Adrenal gland (tissue), 12 donors: ENCODE data around the gene TGM4. TPM values are rescaled to one million over a fixed set of nuclear protein-coding genes. Genes with fewer than 3 reads are reported as not detected.

Experiments used
- DNase-seq, 7 donors: peaks; one replicate each; pipeline ENCODE4 v3.0.0-alpha.2; 2019 to 2020
- H3K27ac ChIP-seq, 5 donors: fragments of 200-600 bp; sonication (generic) in 4 of 5; 1 replicate in 3 of 5; 2 replicates in 2 of 5; pipeline versions ENCODE4 v1.5.1 to v1.8.0; 2016 to 2020; ENCODE audit warnings: mild to moderate bottlenecking in 1 of 5
- H3K27me3 ChIP-seq: fragments of 200-600 bp; 2 replicates; pipeline ENCODE4 v1.8.0; 2021
- H3K36me3 ChIP-seq, 2 donors: fragments of 200-600 bp; replicated peaks in 1 of 2; 1 replicate in 1 of 2; 2 replicates in 1 of 2; pipeline versions ENCODE4 v1.5.1 to v1.8.0; 2018 to 2022
- H3K4me1 ChIP-seq, 2 donors: fragments of 200-600 bp; replicated peaks in 1 of 2; 1 replicate in 1 of 2; 2 replicates in 1 of 2; pipeline versions ENCODE4 v1.5.1 to v1.8.0; 2018 to 2021
- H3K4me3 ChIP-seq, 4 donors: fragments of 200-600 bp; sonication (generic) in 3 of 4; one replicate each; pipeline ENCODE4 v1.5.1; 2016 to 2018
- H3K9me3 ChIP-seq, 3 donors: fragments of 200-600 bp; sonication (generic) in 1 of 3; replicated peaks in 1 of 3; 1 replicate in 2 of 3; 2 replicates in 1 of 3; pipeline versions ENCODE4 v1.5.1 to v1.8.0; 2016 to 2021
- CTCF ChIP-seq, 6 experiments: fragments of 450-650 bp in 4 of 6; fragments of 200-600 bp in 2 of 6; sonication (generic) in 1 of 6; IDR thresholded peaks; 1 replicate in 5 of 6; 2 replicates in 1 of 6; pipeline versions ENCODE4 v1.5.1 to v1.8.0; 2016 to 2021; ENCODE audit warnings: antibody characterized with exemption in 6 of 6, mild to moderate bottlenecking in 2 of 6, moderate library complexity in 1 of 6
- POLR2A ChIP-seq, 2 donors: fragments of 450-650 bp; IDR thresholded peaks; one replicate each; pipeline ENCODE4 v1.6.1; 2017; ENCODE audit warnings: antibody characterized with exemption in 2 of 2, mild to moderate bottlenecking in 2 of 2, moderate library complexity in 1 of 2
- WGBS, 4 donors: extraction: QIAGEN DNeasy Blood & Tissue Kit in 2 of 4; methylation state at CpG; one replicate each; pipeline versions ENCODE4 v1.1.5 to v1.1.7; 2013 to 2017; 5-methylcytosine and 5-hydroxymethylcytosine counted together
- intact Hi-C, 2 donors: fragments of 100-400 bp; cut with DNase I; formaldehyde crosslinking; loops; one replicate each; pipeline versions ENCODE4 v1.14.1 to v1.15.0; 2022 to 2023
- polyA plus RNA-seq, 3 donors: library from polyadenylated mRNA; stranded (reverse); fragments of 200-250 nt in 2 of 3; fragments of 350-450 nt in 1 of 3; fragmentation: Illumina TruSeq in 1 of 3; extraction: RNeasy Lipid Tissue Mini Kit (QIAGEN cat#74804) in 1 of 3; gene quantifications; one replicate each; pipeline ENCODE4 v1.2.3, GENCODE V29; 2013 to 2014
- total RNA-seq, 9 donors: library from RNA; depleted of rRNA in 4 of 9; stranded (reverse); fragments of >200 nt in 4 of 9; fragments of 120-200 nt in 1 of 9; fragmentation: NEBNext Ultra II Directional in 1 of 9; extraction: Animal tissue kit (Norgen Biotek cat#: 25700) in 1 of 9; gene quantifications; one replicate each; pipeline versions ENCODE4 v1.1.0 to v1.2.4, GENCODE V29; 2013 to 2023
- donor health status: healthy with polysubstance abuse.
- donor health status: Bipolar disorder and iron deficiency.
- donor health status: DM: yes; HTN: yes; CAD: no.
- donor health status: DM: no; HTN: no; CAD: no.
- donor health status: DM: no; HTN: no; CAD: no.
- donor health status: DM: yes; HTN: yes; CAD: no.

TGM4 gene
- total and polyA plus RNA-seq, 12 donors: 0.10 to 2.2 (median 0.22) TPM; not detected in 5

GRCh38 chr3:44920081-44920480 is 45.7 kb downstream of the TGM4 start:
- Histone ChIP-seq H3K4me3 (no peak overlapping the region), H3K27ac (no peak overlapping the region), H3K4me1 (peaks cover 0 to 14% of the 10 kb centered on the region in 2 donors), H3K27me3 (no peaks in the 10 kb centered on the region), H3K36me3 (peaks cover 0 to 3% of the 10 kb centered on the region in 2 donors), H3K9me3 (no peaks in the 10 kb centered on the region)
- TF ChIP-seq CTCF (IDR thresholded peaks at IDR 0.05) (no peak), POLR2A (IDR thresholded peaks at IDR 0.05) (no peak)
- WGBS, 4 donors: 90 to 95% (median 93%) methylated on average over 1 to 3 of the region's 3 CpGs
- intact Hi-C loops: no loop called here
- DNase-seq: peak in 1 of 7 donors; percentile 23

GRCh38 chr3:44923632-44924456 is 49.4 kb downstream of the TGM4 start:
- WGBS, 4 donors: 46 to 58% (median 56%) methylated on average over 3 of the region's 3 CpGs
- H3K27me3 ChIP-seq: no peaks in the 10 kb centered on the region
- H3K4me3 ChIP-seq: no peak overlapping the region
- no peaks in the 10 kb centered on the region for H3K9me3 ChIP-seq
- no peak for TF ChIP-seq CTCF (IDR thresholded peaks at IDR 0.05)
- TF ChIP-seq POLR2A (IDR thresholded peaks at IDR 0.05): no peak
- peak overlapping the region in 1 of 5 donors; percentile 15 for H3K27ac ChIP-seq
- peaks cover 0 to 32% of the 10 kb centered on the region in 2 donors for H3K36me3 ChIP-seq
- DNase-seq: peak in 5 of 7 donors; percentile 24 to 47 (median 41)
- peaks cover 0 to 14% of the 10 kb centered on the region in 2 donors for H3K4me1 ChIP-seq
- intact Hi-C loops: no loop called here

GRCh38 chr3:44924457-44925084 is 50.2 kb downstream of the TGM4 start:
- Histone ChIP-seq H3K4me3 (no peak overlapping the region), H3K36me3 (peaks cover 0 to 37% of the 10 kb centered on the region in 2 donors), H3K27me3 (no peaks in the 10 kb centered on the region), H3K9me3 (no peaks in the 10 kb centered on the region), H3K27ac (no peak overlapping the region), H3K4me1 (peaks cover 0 to 14% of the 10 kb centered on the region in 2 donors)
- TF ChIP-seq CTCF (IDR thresholded peaks at IDR 0.05): no peak
- TF ChIP-seq POLR2A (IDR thresholded peaks at IDR 0.05): no peak
- DNase-seq: no peak
- intact Hi-C loops: no loop called here
- WGBS, 4 donors: 77 to 87% (median 84%) methylated on average over 5 of the region's 5 CpGs

GRCh38 chr3:44926172-44926571 is 51.8 kb downstream of the TGM4 start:
- 91 to 95% (median 94%) methylated on average over 10 of the region's 10 CpGs for WGBS, 4 donors
- no peaks in the 10 kb centered on the region for H3K9me3 ChIP-seq
- no peaks in the 10 kb centered on the region for H3K27me3 ChIP-seq
- H3K4me1 ChIP-seq: peaks cover 0 to 14% of the 10 kb centered on the region in 2 donors
- DNase-seq: no peak
- no peak for TF ChIP-seq POLR2A (IDR thresholded peaks at IDR 0.05)
- TF ChIP-seq CTCF (IDR thresholded peaks at IDR 0.05): no peak
- no peak overlapping the region for H3K4me3 ChIP-seq
- intact Hi-C loops: no loop called here
- no peak overlapping the region for H3K27ac ChIP-seq
- H3K36me3 ChIP-seq: peaks cover 0 to 43% of the 10 kb centered on the region in 2 donors
